ENCODE data around the gene KCNS3.

The KCNS3 gene

DNA sequence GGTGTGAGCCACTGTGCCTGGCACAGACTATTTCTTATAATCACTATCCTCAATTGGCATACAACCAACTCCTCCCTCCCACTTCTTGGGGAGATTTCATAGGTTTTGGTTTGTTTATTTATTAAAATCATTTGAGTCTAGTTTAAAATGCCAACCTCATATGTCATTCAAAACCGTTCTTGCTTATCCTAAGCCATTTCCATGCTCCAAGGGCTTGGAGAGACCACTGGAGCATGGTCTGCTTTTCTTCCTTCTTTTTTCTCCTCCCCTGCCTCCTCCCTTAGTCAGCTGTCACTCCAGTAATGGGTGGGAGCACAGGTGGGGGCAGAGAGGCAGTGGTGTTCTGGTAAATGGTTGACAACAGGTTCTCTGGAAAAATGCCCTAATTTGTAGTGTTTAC, 20.4 kb upstream of the KCNS3 start:
- no peak for DNase-seq (ENCODE audit: low read depth)
- no peak overlapping the region for H3K4me3 ChIP-seq (ENCODE audit: low read length)
- TF ChIP-seq, protein P1, sequence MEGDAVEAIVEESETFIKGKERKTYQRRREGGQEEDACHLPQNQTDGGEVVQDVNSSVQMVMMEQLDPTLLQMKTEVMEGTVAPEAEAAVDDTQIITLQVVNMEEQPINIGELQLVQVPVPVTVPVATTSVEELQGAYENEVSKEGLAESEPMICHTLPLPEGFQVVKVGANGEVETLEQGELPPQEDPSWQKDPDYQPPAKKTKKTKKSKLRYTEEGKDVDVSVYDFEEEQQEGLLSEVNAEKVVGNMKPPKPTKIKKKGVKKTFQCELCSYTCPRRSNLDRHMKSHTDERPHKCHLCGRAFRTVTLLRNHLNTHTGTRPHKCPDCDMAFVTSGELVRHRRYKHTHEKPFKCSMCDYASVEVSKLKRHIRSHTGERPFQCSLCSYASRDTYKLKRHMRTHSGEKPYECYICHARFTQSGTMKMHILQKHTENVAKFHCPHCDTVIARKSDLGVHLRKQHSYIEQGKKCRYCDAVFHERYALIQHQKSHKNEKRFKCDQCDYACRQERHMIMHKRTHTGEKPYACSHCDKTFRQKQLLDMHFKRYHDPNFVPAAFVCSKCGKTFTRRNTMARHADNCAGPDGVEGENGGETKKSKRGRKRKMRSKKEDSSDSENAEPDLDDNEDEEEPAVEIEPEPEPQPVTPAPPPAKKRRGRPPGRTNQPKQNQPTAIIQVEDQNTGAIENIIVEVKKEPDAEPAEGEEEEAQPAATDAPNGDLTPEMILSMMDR (conservative IDR thresholded peaks at IDR 0.05; ENCODE audit: low read depth, low read length): no peak

GRCh38 chr2:17863539-17863938, 14.9 kb upstream of the KCNS3 start:
- TF ChIP-seq, protein P1 (conservative IDR thresholded peaks at IDR 0.05; ENCODE audit: low read depth, low read length): no peak
- no peak for DNase-seq (ENCODE audit: low read depth)
- no peak overlapping the region for H3K4me3 ChIP-seq (ENCODE audit: low read length)

DNA sequence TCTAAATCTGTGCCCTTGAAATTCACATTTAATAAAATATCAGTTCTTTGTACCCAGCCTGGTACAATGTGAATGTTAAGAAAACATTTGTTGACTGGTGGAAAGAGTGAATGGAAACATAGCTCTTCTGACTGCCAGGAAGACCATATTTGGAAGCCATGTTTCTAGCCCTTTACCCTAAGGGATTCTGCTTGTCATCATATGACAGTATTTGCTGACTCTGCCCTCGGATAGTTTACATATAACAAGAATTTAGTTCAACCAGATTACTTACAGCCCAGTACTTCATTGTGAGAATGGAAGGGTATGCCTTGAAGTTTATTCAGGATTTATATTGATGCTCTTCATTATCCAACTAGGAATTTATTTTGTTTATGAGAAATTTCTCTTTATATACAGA, 13.8 kb upstream of the KCNS3 start:
- TF ChIP-seq, protein P1 (conservative IDR thresholded peaks at IDR 0.05; ENCODE audit: low read depth, low read length): no peak
- no peak overlapping the region for H3K4me3 ChIP-seq (ENCODE audit: low read length)
- no peak for DNase-seq (ENCODE audit: low read depth)

- H3K4me3 ChIP-seq (ENCODE audit: low read length): no peak overlapping the region
- no peak for DNase-seq (ENCODE audit: low read depth)
- TF ChIP-seq, protein P1 (conservative IDR thresholded peaks at IDR 0.05; ENCODE audit: low read depth, low read length): no peak
These were observed 11.3 kb upstream of the KCNS3 start for GRCh38 chr2:17867133-17867532.

DNA sequence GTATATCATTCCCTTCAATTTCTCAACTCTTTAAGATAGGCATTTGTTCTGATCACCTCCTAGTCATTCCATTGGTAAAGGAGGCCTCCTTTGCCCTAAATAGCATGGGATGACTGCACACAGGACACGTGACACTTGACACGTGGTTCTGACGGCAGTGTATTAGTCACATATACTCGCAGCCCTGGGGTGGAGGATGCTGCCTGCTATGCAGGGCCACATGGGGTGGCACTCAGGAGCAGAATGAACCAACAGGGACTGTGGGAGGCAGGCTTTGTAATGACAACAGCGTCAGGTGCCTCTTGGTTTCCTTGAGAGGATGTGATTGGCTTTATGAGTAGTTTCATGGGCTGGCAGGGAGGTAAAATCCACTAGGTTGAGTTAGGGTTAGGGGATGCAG, 9.3 kb upstream of the KCNS3 start:
- TF ChIP-seq, protein P1 (conservative IDR thresholded peaks at IDR 0.05; ENCODE audit: low read depth, low read length): no peak
- DNase-seq (ENCODE audit: low read depth): no peak
- H3K4me3 ChIP-seq (ENCODE audit: low read length): no peak overlapping the region

GRCh38 chr2:17871639-17872038, 6.8 kb upstream of the KCNS3 start:
- no peak for DNase-seq (ENCODE audit: low read depth)
- H3K4me3 ChIP-seq (ENCODE audit: low read length): no peak overlapping the region
- TF ChIP-seq, protein P1 (conservative IDR thresholded peaks at IDR 0.05; ENCODE audit: low read depth, low read length): no peak

DNA sequence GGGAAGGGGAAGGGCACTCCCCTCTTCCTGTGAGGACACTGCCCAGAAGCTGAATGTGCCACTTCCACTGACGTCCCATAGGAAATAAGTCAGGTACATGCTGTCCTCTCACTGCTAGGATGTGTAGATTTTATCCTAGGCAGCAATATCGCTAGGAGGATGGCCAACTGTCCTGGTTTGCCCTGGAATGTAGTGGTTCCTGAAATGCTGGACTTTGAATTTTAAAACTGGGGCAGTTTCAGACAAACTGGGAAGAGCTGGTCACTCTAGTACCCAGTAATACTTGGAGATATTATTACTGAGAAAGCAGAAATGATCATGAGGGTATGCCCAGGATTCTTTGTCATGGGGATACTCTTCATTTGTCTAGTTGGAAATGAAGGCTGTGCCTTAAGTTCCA, 5.4 kb upstream of the KCNS3 start:
- DNase-seq (ENCODE audit: low read depth): no peak
- H3K4me3 ChIP-seq (ENCODE audit: low read length): no peak overlapping the region
- TF ChIP-seq, protein P1 (conservative IDR thresholded peaks at IDR 0.05; ENCODE audit: low read depth, low read length): no peak

Measured in retinal pigment epithelial cell (primary cell).